ENCODE results near the gene ALDH2.
"Not testable (repeated sequence)": the region's sequence is repeated elsewhere in the genome, so short reads cannot be mapped to it uniquely, and the experiment has no call there.

The ALDH2 gene

DNA sequence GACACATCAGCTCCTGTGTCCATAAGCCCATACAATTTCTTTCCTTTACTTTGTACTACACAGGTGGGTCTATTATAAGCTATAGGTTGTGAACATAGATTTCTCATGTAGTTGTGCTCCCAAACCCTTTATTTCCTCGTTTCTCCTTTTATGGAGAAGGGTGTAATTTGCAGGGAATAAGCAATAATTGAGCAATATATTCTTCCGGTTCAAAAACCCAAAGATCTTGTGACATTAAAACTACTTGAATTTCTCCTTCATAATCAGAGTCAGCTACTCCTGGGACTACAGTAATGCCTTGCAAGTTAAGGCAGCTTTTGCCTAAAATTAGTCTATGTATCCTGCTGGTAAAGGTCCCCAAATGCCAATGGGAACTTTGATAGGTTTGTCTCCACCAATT lies 56.2 kb downstream of the ALDH2 start:
- TF ChIP-seq Cebpa-rat (IDR thresholded peaks at IDR 0.05): no peak
- no peaks in the 10 kb centered on the region for H4K20me1 ChIP-seq
- H3K4me3 ChIP-seq: no peak overlapping the region
- H3K9me3 ChIP-seq (replicated peaks in 1 of 11): peaks cover 0 to 12% (median 6%) of the 10 kb centered on the region in 11 experiments; a peak in 6 of 22 replicates
- no peaks in the 10 kb centered on the region for H3K27me3 ChIP-seq
- H3K36me3 ChIP-seq: no peaks in the 10 kb centered on the region
- H3K27ac ChIP-seq: no peak overlapping the region
- H3K4me1 ChIP-seq: peaks cover 0 to 22% (median 17%) of the 10 kb centered on the region in 10 experiments; a peak in 11 of 20 replicates
- H3K4me2 ChIP-seq: peak overlapping the region in 4 of 11 experiments; percentile 6 to 21 (median 14); a peak in 2 of 22 replicates
- H3K9ac ChIP-seq: no peak overlapping the region

DNA sequence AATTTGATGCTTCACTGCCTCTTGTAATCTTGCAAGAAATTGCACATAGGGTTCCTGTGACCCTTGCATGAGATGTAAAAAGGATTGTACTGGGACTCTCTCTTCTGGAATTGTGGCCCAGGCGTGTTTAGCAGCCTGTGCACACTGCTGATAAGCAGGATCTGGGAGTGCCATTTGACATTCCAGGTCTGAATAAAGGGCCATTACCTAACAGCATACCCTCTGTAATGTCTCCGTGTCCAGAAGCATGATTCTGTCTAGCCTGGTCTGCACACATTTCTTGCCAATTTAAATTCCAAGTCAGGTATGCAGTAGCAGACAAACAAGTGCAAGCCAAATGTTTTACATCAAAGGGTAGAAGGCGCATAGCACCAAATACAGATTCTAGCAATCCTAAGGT lies 57.2 kb downstream of the ALDH2 start:
- Histone ChIP-seq H3K27ac (no peak overlapping the region), H3K4me2 (peak overlapping the region in 8 of 11 experiments; percentile 2 to 38 (median 16); a peak in 7 of 22 replicates), H3K9ac (no peak overlapping the region)

DNA sequence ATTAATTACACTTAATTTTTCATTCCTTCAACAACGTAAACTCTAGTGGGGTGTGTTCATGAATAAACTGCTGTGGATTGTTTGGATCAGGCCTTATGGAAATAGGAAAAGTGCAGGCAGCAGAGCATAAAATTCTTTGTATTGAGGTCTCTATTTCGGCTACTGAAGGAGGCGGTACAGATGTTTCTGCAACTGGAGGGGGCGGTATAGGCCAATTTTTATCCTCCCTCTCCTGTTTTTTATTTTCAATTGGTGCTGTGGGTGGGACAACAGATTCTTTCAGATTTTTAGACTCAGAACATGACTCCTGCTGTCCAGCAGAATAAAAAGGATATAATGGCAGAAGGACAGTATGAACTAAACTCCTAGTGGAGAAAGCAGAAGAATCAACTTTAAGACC lies 57.6 kb downstream of the ALDH2 start:
- H3K4me2 ChIP-seq, H3K27me3 ChIP-seq, H3K27ac ChIP-seq, H3K4me3 ChIP-seq, H3K36me3 ChIP-seq, H4K20me1 ChIP-seq, H3K9ac ChIP-seq: not testable (repeated sequence)
- Histone ChIP-seq H3K4me1 (peaks cover 0 to 22% (median 16%) of the 10 kb centered on the region in 10 experiments; a peak in 11 of 20 replicates), H3K9me3 (replicated peaks in 1 of 11) (peaks cover 0 to 18% (median 7%) of the 10 kb centered on the region in 11 experiments; a peak in 6 of 22 replicates)

More for the DNA sequence above, 57.2 kb downstream of the ALDH2 start:
- Histone ChIP-seq H3K4me1 (peaks cover 0 to 22% (median 17%) of the 10 kb centered on the region in 10 experiments; a peak in 11 of 20 replicates), H3K4me3 (no peak overlapping the region), H3K9me3 (replicated peaks in 1 of 11) (peaks cover 0 to 18% (median 7%) of the 10 kb centered on the region in 11 experiments; a peak in 6 of 22 replicates), H3K36me3 (no peaks in the 10 kb centered on the region), H4K20me1 (no peaks in the 10 kb centered on the region), H3K27me3 (no peaks in the 10 kb centered on the region)
- no peak for TF ChIP-seq Cebpa-rat (IDR thresholded peaks at IDR 0.05)

DNA sequence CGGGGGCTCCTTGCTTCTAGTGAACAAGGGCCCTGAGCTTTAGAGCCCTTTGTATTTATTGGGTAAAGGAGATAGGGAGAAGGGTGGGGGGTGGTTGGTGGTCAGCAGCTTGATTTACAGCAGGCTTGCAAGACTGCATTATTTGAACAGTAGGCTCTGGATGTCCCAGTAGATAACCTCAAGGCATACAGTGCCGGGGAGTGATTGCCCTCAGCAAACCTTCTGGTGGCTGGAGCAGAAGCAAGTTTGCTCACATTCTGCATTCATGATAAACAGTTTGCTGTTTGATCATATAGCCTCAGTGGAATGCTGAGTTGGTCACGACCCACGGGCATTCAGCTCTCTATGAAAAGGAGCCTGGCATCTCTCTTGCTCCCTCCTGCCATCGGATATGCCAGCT lies 58.8 kb downstream of the ALDH2 start:
- H3K4me2 ChIP-seq: no peak overlapping the region
- peaks cover 0 to 15% (median 7%) of the 10 kb centered on the region in 11 experiments; a peak in 6 of 22 replicates for H3K9me3 ChIP-seq (replicated peaks in 1 of 11)
- H3K36me3 ChIP-seq: no peaks in the 10 kb centered on the region
- no peaks in the 10 kb centered on the region for H3K27me3 ChIP-seq
- H3K27ac ChIP-seq: no peak overlapping the region
- H3K4me3 ChIP-seq: no peak overlapping the region
- peaks cover 0 to 11% (median 10%) of the 10 kb centered on the region in 10 experiments; a peak in 10 of 20 replicates for H3K4me1 ChIP-seq
- no peaks in the 10 kb centered on the region for H4K20me1 ChIP-seq
- H3K9ac ChIP-seq: no peak overlapping the region
- no peak for TF ChIP-seq Cebpa-rat (IDR thresholded peaks at IDR 0.05)

DNA sequence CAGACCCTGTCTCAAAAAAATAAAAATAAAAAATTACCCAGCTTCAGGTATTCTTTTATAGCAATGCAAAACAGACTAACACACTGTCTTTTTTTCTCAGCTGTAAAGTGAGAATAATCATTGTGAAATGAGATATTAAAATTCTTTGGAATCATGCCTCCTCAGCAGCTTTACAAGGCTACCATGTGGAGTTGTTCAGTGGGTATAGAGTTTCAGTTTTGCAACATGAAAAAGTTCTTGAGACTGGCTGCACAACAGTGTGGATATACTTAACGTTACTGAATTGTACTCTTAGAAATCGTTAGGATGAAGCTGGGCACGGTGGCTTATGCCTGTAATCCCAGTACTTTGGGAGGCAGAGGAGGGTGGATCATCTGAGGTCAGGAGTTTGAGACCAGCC lies 59.6 kb downstream of the ALDH2 start:
- Histone ChIP-seq H3K36me3 (no peaks in the 10 kb centered on the region), H3K4me2 (no peak overlapping the region), H3K9ac (no peak overlapping the region), H3K4me1 (peaks cover 0 to 11% (median 10%) of the 10 kb centered on the region in 10 experiments; a peak in 10 of 20 replicates), H4K20me1 (no peaks in the 10 kb centered on the region), H3K9me3 (replicated peaks in 1 of 11) (peaks cover 0 to 9% (median 0%) of the 10 kb centered on the region in 11 experiments; a peak in 1 of 22 replicates), H3K4me3 (no peak overlapping the region), H3K27me3 (no peaks in the 10 kb centered on the region), H3K27ac (no peak overlapping the region)
- TF ChIP-seq Cebpa-rat (IDR thresholded peaks at IDR 0.05): no peak

DNA sequence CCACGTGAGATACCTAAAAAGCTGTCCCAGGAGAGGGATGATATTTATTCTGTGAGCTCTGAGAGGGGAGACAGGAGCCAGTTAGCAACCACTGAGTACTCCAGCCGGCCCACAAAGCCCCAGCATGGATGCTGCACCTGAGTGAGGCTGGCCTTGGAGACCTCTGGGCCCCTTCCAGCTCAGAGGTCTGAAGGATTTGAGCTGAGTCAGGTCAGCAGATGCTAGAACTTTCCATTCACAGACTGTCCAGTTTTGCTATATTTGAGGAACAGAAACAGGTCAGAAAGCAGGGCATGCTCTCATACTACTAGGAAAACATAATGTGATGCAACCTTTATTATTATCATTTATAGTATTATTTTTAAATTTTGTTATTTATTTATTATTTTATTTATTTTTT lies 60.3 kb downstream of the ALDH2 start:
- Histone ChIP-seq H3K27me3 (no peaks in the 10 kb centered on the region), H3K36me3 (no peaks in the 10 kb centered on the region), H3K27ac (no peak overlapping the region), H4K20me1 (no peaks in the 10 kb centered on the region), H3K9me3 (replicated peaks in 1 of 11) (peaks cover 0 to 9% (median 0%) of the 10 kb centered on the region in 11 experiments; a peak in 1 of 22 replicates), H3K4me2 (0 out of 22 replicates have a peak overlapping the region, but pooled peaks of 1 of the 11 experiments have one; percentile 42), H3K9ac (no peak overlapping the region), H3K4me1 (peaks cover 0 to 11% (median 10%) of the 10 kb centered on the region in 10 experiments; a peak in 10 of 20 replicates), H3K4me3 (no peak overlapping the region)
- no peak for TF ChIP-seq Cebpa-rat (IDR thresholded peaks at IDR 0.05)

DNA sequence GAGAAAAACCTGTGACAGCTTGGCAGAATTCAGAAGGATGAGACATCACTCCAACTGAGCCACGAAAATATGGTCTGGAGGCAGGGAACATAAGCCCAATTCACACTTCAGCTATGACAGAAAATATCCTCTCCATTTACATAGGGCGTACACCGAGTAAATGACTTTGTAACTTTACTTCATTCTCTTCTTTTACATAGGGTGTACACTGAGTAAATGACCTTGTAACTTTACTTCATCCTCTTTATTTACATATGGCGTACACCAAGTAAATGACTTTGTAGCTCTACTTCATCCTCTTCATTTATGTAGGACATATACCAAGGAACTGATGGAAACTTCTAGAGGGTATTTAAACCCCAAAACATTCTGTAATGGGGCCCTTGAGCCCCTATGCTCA lies 61.2 kb downstream of the ALDH2 start:
- peaks cover 0 to 9% (median 0%) of the 10 kb centered on the region in 11 experiments; a peak in 1 of 22 replicates for H3K9me3 ChIP-seq (replicated peaks in 1 of 11)
- no peaks in the 10 kb centered on the region for H4K20me1 ChIP-seq
- peaks cover 0 to 11% (median 10%) of the 10 kb centered on the region in 10 experiments; a peak in 10 of 20 replicates for H3K4me1 ChIP-seq
- H3K36me3 ChIP-seq: no peaks in the 10 kb centered on the region
- no peak overlapping the region for H3K9ac ChIP-seq
- no peak overlapping the region for H3K27ac ChIP-seq
- H3K27me3 ChIP-seq: no peaks in the 10 kb centered on the region
- H3K4me2 ChIP-seq: no peak overlapping the region
- no peak for TF ChIP-seq Cebpa-rat (IDR thresholded peaks at IDR 0.05)
- H3K4me3 ChIP-seq: no peak overlapping the region

DNA sequence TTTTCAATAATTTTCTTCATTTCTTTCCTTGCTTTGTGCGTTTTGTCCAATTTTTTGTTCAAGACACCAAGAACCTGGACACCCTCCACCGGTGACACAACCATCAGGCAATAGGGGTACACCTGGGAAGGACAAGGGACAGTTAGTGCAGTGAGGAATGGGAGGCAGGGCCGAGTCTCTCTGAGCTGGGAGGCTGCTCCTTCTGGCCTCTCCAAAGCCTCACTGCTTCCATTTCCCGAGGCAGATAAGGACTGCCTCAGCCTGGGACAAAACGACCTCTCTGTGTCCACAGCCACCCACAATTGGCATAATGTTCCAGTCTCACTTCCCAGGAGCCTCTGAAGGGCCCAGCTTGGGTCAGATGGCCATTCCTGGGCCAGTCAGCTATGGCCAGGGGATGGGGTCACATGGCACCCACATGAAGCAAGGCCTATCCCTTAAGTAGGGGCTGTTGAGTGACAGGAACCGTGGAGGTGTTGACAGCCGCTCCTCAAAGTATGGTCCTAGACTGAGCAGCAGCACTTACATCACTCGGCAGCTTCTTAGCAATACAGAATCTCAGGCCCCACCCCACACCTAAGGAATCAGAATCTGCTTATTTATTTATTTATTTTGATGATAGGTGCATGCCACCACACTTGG lies 61.7 kb downstream of the ALDH2 start:
- Histone ChIP-seq H3K4me1 (peaks cover 0 to 9% (median 6%) of the 10 kb centered on the region in 10 experiments; a peak in 10 of 20 replicates), H3K36me3 (no peaks in the 10 kb centered on the region), H3K4me2 (no peak overlapping the region), H3K9me3 (replicated peaks in 1 of 11) (peaks cover 0 to 9% (median 0%) of the 10 kb centered on the region in 11 experiments; a peak in 1 of 22 replicates), H3K27me3 (no peaks in the 10 kb centered on the region), H3K27ac (no peak overlapping the region), H3K9ac (no peak overlapping the region), H3K4me3 (no peak overlapping the region), H4K20me1 (no peaks in the 10 kb centered on the region)
- no peak for TF ChIP-seq Cebpa-rat (IDR thresholded peaks at IDR 0.05)

DNA sequence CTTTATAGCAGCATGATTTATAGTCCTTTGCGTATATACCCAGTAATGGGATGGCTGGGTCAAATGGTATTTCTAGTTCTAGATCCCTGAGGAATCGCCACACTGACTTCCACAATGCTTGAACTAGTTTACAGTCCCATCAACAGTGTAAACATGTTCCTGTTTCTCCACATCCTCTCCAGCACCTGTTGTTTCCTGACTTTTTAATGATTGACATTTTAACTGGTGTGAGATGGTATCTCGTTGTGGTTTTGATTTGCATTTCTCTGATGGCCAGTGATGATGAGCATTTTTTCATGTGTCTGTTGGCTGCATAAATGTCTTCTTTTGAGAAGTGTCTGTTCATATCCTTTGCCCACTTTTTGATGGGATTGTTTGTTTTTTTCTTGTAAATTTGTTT lies 62.9 kb downstream of the ALDH2 start:
- not testable (repeated sequence) for H3K4me1 ChIP-seq; H4K20me1 ChIP-seq; H3K9ac ChIP-seq; H3K36me3 ChIP-seq; H3K27ac ChIP-seq; H3K4me2 ChIP-seq; H3K9me3 ChIP-seq (replicated peaks in 1 of 11); H3K27me3 ChIP-seq; H3K4me3 ChIP-seq

DNA sequence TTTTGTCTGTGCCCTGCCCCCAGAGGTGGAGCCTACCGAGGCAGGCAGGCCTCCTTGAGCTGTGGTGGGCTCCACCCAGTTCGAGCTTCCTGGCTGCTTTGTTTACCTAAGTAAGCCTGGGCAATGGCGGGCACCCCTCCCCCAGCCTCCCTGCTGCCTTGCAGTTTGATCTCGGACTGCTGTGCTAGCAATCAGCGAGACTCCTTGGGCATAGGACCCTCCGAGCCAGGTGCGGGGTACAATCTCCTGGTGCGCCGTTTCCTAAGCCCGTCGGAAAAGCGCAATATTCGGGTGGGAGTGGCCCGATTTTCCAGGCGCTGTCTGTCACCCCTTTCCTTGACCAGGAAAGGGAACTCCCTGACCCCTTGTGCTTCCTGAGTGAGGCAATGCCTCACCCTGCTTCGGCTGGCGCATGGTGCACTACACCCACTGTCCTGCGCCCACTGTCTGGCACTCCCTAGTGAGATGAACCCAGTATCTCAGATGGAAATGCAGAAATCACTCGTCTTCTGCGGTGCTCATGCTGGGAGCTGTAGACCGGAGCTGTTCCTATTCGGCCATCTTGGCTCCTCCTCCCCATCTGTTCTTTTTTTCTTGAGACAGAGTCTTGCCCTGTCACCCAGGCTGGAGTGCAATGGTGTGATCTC lies 68.1 kb downstream of the ALDH2 start:
- peaks cover 8 to 17% (median 15%) of the 10 kb centered on the region in 11 experiments for H3K36me3 ChIP-seq
- H3K9me3 ChIP-seq (replicated peaks in 1 of 11); H3K9ac ChIP-seq; H3K4me3 ChIP-seq; H3K27me3 ChIP-seq: not testable (repeated sequence)
- H3K27ac ChIP-seq: peak overlapping the region in 3 of 11 experiments; percentile 37 to 60 (median 57); a peak in 6 of 22 replicates
- H3K4me1 ChIP-seq: peaks cover 4 to 14% (median 10%) of the 10 kb centered on the region in 10 experiments
- H4K20me1 ChIP-seq: peaks cover 0 to 15% (median 0%) of the 10 kb centered on the region in 11 experiments; a peak in 9 of 22 replicates
- H3K4me2 ChIP-seq: peak overlapping the region in 3 of 11 experiments; percentile 40 to 53 (median 49); a peak in 7 of 22 replicates

DNA sequence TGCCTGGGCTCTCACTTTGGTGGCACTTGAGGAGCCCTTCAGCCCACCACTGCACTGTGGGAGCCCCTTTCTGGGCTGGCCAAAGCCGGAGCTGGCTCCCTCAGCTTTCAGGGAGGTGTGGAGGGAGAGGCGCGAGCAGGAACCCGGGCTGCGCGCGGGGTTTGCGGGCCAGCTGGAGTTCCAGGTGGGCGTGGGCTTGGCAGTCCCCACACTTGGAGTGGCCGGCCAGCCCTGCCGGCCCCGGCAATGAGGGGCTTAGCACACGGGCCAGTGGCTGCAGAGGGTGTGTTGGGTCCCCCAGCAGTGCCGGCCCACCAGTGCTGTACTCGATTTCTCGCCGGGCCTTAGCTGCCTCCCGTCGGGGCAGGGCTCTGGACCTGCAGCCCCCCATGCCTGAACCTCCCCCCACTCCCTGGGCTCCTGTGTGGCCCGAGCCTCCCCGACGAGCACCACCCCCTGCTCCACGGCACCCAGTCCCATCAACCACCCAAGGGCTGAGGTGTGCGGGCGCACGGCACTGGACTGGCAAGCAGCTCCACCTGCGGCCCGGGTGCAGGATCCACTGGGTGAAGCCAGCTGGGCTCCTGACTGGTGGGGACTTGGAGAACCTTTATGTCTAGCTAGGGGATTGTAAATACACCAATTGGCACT lies 68.9 kb downstream of the ALDH2 start:
- 0 out of 22 replicates have a peak overlapping the region, but pooled peaks of 1 of the 11 experiments have one; percentile 40 for H3K4me2 ChIP-seq
- H3K9ac ChIP-seq: not testable (repeated sequence)

More for the DNA sequence above, 68.9 kb downstream of the ALDH2 start:
- H3K9me3 ChIP-seq (replicated peaks in 1 of 11); H3K27ac ChIP-seq; H3K4me3 ChIP-seq; H3K27me3 ChIP-seq: not testable (repeated sequence)
- peaks cover 0 to 23% (median 0%) of the 10 kb centered on the region in 11 experiments; a peak in 9 of 22 replicates for H4K20me1 ChIP-seq
- H3K36me3 ChIP-seq: peaks cover 11 to 23% (median 20%) of the 10 kb centered on the region in 11 experiments
- H3K4me1 ChIP-seq: peaks cover 12 to 22% (median 17%) of the 10 kb centered on the region in 10 experiments
